ENCODE data around the gene NLRP14. TPM values are rescaled to one million over a fixed set of nuclear protein-coding genes. Genes with fewer than 3 reads are reported as not detected.

NLRP14 gene
- total RNA-seq, 1 experiment from 2014 or later, result not detected

GRCh38 chr11:7021318-7021717 is 1.0 kb downstream of the NLRP14 start:
- H3K9me3 Mint-ChIP-seq (ENCODE audit: low read depth, unreplicated experiment), result no peaks in the 10 kb centered on the region
- BruUV-seq (replicated peaks), result no TSS peak
- intact Hi-C loops (cut with micrococcal nuclease; ENCODE audit: unreplicated experiment), result no loop called here
- no peaks in the 10 kb centered on the region for H3K27me3 Mint-ChIP-seq (ENCODE audit: unreplicated experiment)
- H3K4me3 Mint-ChIP-seq (ENCODE audit: low read depth, unreplicated experiment), result no peak overlapping the region
- H3K4me1 Mint-ChIP-seq (ENCODE audit: low read depth, unreplicated experiment), result no peaks in the 10 kb centered on the region
- H3K36me3 Mint-ChIP-seq (ENCODE audit: insufficient read depth, unreplicated experiment), result peaks cover 14% of the 10 kb centered on the region
- no peak overlapping the region for H3K27ac Mint-ChIP-seq (ENCODE audit: unreplicated experiment)
- CTCF ChIA-PET, result no interaction called here
- no peak for DNase-seq
- TF ChIP-seq CTCF (IDR thresholded peaks at IDR 0.05; ENCODE audit: unreplicated experiment), result no peak

- CTCF ChIA-PET, result no interaction called here
- no peak for DNase-seq
These were observed 7.9 kb downstream of the NLRP14 start for GRCh38 chr11:7028141-7028540.

GRCh38 chr11:7030836-7031235 is 10.6 kb downstream of the NLRP14 start:
- Mint-ChIP-seq H3K27ac (ENCODE audit: unreplicated experiment) (no peak overlapping the region), H3K4me3 (ENCODE audit: low read depth, unreplicated experiment) (no peak overlapping the region), H3K36me3 (ENCODE audit: insufficient read depth, unreplicated experiment) (no peaks in the 10 kb centered on the region), H3K27me3 (ENCODE audit: unreplicated experiment) (peaks cover 22% of the 10 kb centered on the region), H3K9me3 (ENCODE audit: low read depth, unreplicated experiment) (no peaks in the 10 kb centered on the region), H3K4me1 (ENCODE audit: low read depth, unreplicated experiment) (no peaks in the 10 kb centered on the region)
- CTCF ChIA-PET, result no interaction called here
- TF ChIP-seq CTCF (IDR thresholded peaks at IDR 0.05; ENCODE audit: unreplicated experiment), result no peak
- intact Hi-C loops (cut with micrococcal nuclease; ENCODE audit: unreplicated experiment), result no loop called here
- no peak for DNase-seq
- BruUV-seq (replicated peaks), result no TSS peak

More at GRCh38 chr11:7028141-7028540, 7.9 kb downstream of the NLRP14 start:
- H3K36me3 Mint-ChIP-seq (ENCODE audit: insufficient read depth, unreplicated experiment), result no peaks in the 10 kb centered on the region
- no peak overlapping the region for H3K4me3 Mint-ChIP-seq (ENCODE audit: low read depth, unreplicated experiment)
- H3K4me1 Mint-ChIP-seq (ENCODE audit: low read depth, unreplicated experiment), result no peaks in the 10 kb centered on the region
- intact Hi-C loops (cut with micrococcal nuclease; ENCODE audit: unreplicated experiment), result no loop called here
- H3K27me3 Mint-ChIP-seq (ENCODE audit: unreplicated experiment), result peaks cover 22% of the 10 kb centered on the region
- no peak overlapping the region for H3K27ac Mint-ChIP-seq (ENCODE audit: unreplicated experiment)
- BruUV-seq (replicated peaks), result no TSS peak
- H3K9me3 Mint-ChIP-seq (ENCODE audit: low read depth, unreplicated experiment), result no peaks in the 10 kb centered on the region
- TF ChIP-seq CTCF (IDR thresholded peaks at IDR 0.05; ENCODE audit: unreplicated experiment), result no peak

GRCh38 chr11:7031471-7031871 is 11.2 kb downstream of the NLRP14 start:
- TF ChIP-seq CTCF (IDR thresholded peaks at IDR 0.05; ENCODE audit: unreplicated experiment), result no peak
- Mint-ChIP-seq H3K4me1 (ENCODE audit: low read depth, unreplicated experiment) (no peaks in the 10 kb centered on the region), H3K36me3 (ENCODE audit: insufficient read depth, unreplicated experiment) (no peaks in the 10 kb centered on the region), H3K27ac (ENCODE audit: unreplicated experiment) (no peak overlapping the region), H3K9me3 (ENCODE audit: low read depth, unreplicated experiment) (no peaks in the 10 kb centered on the region), H3K27me3 (ENCODE audit: unreplicated experiment) (peaks cover 22% of the 10 kb centered on the region), H3K4me3 (ENCODE audit: low read depth, unreplicated experiment) (no peak overlapping the region)
- CTCF ChIA-PET, result no interaction called here
- BruUV-seq (replicated peaks), result no TSS peak
- no peak for DNase-seq
- intact Hi-C loops (cut with micrococcal nuclease; ENCODE audit: unreplicated experiment), result no loop called here
